Measurements from ENCODE around the gene DISC1.

DISC1 gene

DNA sequence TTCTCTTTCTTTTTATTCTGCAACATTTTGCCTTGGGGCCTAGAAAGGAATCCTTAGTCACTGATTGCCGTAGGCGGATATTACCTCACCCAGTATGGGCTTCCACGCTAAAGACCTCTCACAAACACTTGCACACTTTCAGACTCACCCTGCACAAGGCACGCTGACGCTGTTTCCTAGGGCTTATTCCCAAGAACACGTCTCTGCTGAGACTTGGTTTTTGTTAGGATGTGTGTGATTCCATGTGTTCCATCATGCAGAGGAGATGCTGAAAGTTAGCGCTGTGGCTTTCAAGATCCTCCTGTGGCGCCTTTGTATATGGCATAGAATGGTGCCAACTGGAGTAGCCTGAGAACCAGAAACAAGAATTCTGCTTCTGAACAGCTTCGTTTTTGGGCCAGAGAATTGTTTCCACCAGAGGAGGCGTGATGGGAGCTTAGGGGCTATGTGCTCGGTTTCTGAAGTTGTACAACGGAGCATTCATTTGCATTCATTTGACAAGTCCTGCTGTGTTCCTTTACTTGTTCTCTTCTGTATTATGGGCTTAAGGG is 297.0 kb downstream of the DISC1 start:
- Histone ChIP-seq H3K4me3 (ENCODE audit: low read depth, low read length) (no peak overlapping the region), H3K36me3 (ENCODE audit: control insufficient read depth, insufficient read depth, low read length) (no peaks in the 10 kb centered on the region), H3K4me1 (ENCODE audit: control insufficient read depth, insufficient read depth, low read length) (peaks cover 5% of the 10 kb centered on the region; the same call in 1 of the 2 replicates), H3K27me3 (ENCODE audit: control insufficient read depth, insufficient read depth, low read length) (no peaks in the 10 kb centered on the region), H3K27ac (ENCODE audit: low read depth, low read length) (no peak overlapping the region), H3K9me3 (ENCODE audit: control insufficient read depth, insufficient read depth, low read length) (no peaks in the 10 kb centered on the region), H3K9ac (ENCODE audit: low read depth, low read length) (no peak overlapping the region)

DNA sequence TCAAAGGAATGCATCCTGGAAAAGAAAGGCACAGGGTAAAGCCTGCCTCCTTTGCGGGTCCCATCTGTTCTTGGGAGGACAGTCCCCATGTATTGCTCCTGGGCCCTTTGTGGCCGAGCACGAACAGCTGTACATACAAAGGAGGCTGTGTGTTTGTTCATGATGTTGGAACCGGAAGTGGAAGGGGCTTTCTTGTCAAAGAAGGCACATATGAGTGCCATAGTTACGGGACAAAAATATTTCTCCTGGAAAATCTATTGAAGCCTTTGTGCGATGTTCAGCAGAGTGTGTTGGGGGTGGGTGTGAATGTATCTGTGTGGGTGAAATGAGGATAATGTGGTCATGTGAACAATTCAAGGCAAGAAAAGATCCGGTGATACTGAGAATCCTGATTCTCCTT is 297.6 kb downstream of the DISC1 start:
- Histone ChIP-seq H3K27ac (ENCODE audit: low read depth, low read length) (no peak overlapping the region), H3K9me3 (ENCODE audit: control insufficient read depth, insufficient read depth, low read length) (no peaks in the 10 kb centered on the region), H3K9ac (ENCODE audit: low read depth, low read length) (no peak overlapping the region), H3K4me1 (ENCODE audit: control insufficient read depth, insufficient read depth, low read length) (peaks cover 2% of the 10 kb centered on the region), H3K36me3 (ENCODE audit: control insufficient read depth, insufficient read depth, low read length) (no peaks in the 10 kb centered on the region), H3K27me3 (ENCODE audit: control insufficient read depth, insufficient read depth, low read length) (no peaks in the 10 kb centered on the region), H3K4me3 (ENCODE audit: low read depth, low read length) (no peak overlapping the region)

DNA sequence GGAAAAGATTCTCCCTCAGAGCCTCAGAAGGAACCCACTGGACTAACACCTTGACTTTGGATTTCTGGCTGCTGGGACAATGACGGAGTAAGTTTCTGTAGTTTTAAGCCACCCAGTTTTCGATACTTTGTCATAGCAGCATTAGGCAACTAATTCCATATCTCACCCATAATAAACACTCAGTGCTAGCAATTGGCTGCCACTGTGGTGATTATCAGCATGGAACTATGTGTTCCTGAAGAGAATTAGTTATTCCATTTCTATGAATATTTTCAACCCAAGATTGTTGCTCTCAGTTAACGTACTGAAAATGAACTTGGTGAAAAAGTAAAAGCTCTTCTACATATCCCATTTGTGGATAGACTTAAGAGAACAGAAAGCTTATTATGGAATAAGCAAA is 299.3 kb downstream of the DISC1 start:
- Histone ChIP-seq H3K9me3 (ENCODE audit: control insufficient read depth, insufficient read depth, low read length) (no peaks in the 10 kb centered on the region), H3K36me3 (ENCODE audit: control insufficient read depth, insufficient read depth, low read length) (no peaks in the 10 kb centered on the region), H3K27ac (ENCODE audit: low read depth, low read length) (no peak overlapping the region), H3K4me1 (ENCODE audit: control insufficient read depth, insufficient read depth, low read length) (peaks cover 10% of the 10 kb centered on the region), H3K27me3 (ENCODE audit: control insufficient read depth, insufficient read depth, low read length) (no peaks in the 10 kb centered on the region), H3K9ac (ENCODE audit: low read depth, low read length) (no peak overlapping the region), H3K4me3 (ENCODE audit: low read depth, low read length) (no peak overlapping the region)

DNA sequence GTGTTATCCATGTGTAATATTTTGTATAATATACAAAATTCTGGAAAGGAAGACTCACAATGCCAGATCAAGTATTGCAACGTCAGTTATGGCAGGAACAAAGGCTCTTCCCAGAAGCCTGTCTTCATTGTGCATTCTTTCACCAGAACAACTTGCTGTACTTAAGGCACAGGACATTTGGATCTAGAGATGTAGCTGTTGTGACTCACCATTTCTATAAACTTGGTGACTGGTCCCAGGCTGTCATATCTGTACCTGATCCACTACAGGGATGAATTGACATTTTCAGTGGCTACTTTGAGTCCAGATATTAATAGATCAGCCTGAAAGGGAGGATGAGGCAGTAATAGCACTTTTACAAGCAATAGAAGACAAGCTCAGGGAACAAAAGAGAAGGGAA is 299.8 kb downstream of the DISC1 start:
- no peak overlapping the region for H3K4me3 ChIP-seq (ENCODE audit: low read depth, low read length)
- no peaks in the 10 kb centered on the region for H3K27me3 ChIP-seq (ENCODE audit: control insufficient read depth, insufficient read depth, low read length)
- H3K9me3 ChIP-seq (ENCODE audit: control insufficient read depth, insufficient read depth, low read length), result no peaks in the 10 kb centered on the region
- no peak overlapping the region for H3K27ac ChIP-seq (ENCODE audit: low read depth, low read length)
- no peaks in the 10 kb centered on the region for H3K36me3 ChIP-seq (ENCODE audit: control insufficient read depth, insufficient read depth, low read length)
- no peak overlapping the region for H3K9ac ChIP-seq (ENCODE audit: low read depth, low read length)
- H3K4me1 ChIP-seq (ENCODE audit: control insufficient read depth, insufficient read depth, low read length), result peaks cover 10% of the 10 kb centered on the region

DNA sequence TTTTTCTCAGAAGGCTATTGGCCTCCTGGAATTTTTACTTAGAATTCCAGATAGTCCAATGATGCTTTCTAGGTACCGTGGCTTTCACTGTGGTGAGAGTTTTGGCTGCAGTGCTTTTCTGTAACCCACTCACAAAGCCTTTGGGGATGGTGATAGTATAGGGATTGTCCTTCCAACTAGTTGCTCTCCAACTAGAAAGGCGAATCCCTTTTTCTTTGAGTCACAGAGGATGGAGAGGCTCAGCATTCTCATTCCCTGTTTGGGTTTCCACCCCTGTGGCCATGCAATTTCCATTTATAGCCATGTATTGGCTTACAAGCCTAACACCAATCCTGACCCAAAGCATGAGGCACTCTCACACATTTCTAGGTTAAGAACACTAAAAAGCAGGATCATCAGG is 300.3 kb downstream of the DISC1 start:
- H3K27ac ChIP-seq (ENCODE audit: low read depth, low read length), result no peak overlapping the region
- H3K27me3 ChIP-seq (ENCODE audit: control insufficient read depth, insufficient read depth, low read length), result no peaks in the 10 kb centered on the region
- H3K4me1 ChIP-seq (ENCODE audit: control insufficient read depth, insufficient read depth, low read length), result peaks cover 10% of the 10 kb centered on the region
- no peaks in the 10 kb centered on the region for H3K36me3 ChIP-seq (ENCODE audit: control insufficient read depth, insufficient read depth, low read length)
- no peak overlapping the region for H3K4me3 ChIP-seq (ENCODE audit: low read depth, low read length)
- no peak overlapping the region for H3K9ac ChIP-seq (ENCODE audit: low read depth, low read length)
- peaks cover 3% of the 10 kb centered on the region; the same call in 1 of the 2 replicates for H3K9me3 ChIP-seq (ENCODE audit: control insufficient read depth, insufficient read depth, low read length)

DNA sequence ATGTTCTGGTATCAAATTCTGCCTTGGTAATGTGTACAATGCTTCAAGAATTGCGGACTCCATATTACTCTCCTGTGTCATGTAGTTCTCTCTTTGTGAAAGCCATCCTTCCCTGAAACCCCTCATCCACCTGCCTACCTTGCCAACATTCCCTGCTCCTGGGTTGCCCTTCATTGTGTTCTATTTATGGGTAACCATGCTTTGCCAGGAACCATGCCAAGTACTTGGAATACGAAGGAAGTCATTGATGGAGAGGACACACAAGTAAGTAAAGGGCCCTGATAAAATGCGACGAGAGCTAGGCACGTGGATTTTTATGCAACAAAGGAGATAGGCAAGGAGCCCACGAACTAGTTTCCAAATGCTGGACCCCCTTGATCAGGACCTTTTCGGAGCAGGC is 300.8 kb downstream of the DISC1 start:
- H3K9me3 ChIP-seq (ENCODE audit: control insufficient read depth, insufficient read depth, low read length), result peaks cover 8% of the 10 kb centered on the region
- no peaks in the 10 kb centered on the region for H3K27me3 ChIP-seq (ENCODE audit: control insufficient read depth, insufficient read depth, low read length)
- H3K36me3 ChIP-seq (ENCODE audit: control insufficient read depth, insufficient read depth, low read length), result no peaks in the 10 kb centered on the region
- H3K9ac ChIP-seq (ENCODE audit: low read depth, low read length), result no peak overlapping the region
- H3K4me3 ChIP-seq (ENCODE audit: low read depth, low read length), result no peak overlapping the region
- H3K4me1 ChIP-seq (ENCODE audit: control insufficient read depth, insufficient read depth, low read length), result peaks cover 10% of the 10 kb centered on the region
- no peak overlapping the region for H3K27ac ChIP-seq (ENCODE audit: low read depth, low read length)

DNA sequence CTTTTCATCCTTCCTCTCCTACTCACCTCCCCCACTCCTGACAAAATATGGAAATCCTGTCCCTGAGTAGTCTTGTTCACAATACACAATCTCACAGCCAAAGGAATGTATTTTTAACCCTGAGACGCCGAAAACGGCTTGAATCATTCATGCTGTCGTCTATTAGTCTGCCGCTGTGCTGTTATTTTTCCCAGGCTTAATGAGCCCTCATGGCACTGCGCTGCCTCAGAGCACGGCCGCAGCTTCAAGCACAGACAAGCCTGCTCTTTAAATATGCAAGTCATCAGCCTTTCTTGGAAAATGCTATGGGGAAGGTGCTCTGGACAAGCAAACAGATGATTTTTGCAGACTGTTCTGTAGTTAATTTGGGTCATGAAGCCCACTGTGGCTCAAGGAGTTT is 302.7 kb downstream of the DISC1 start:
- H3K36me3 ChIP-seq (ENCODE audit: control insufficient read depth, insufficient read depth, low read length), result no peaks in the 10 kb centered on the region
- H3K27me3 ChIP-seq (ENCODE audit: control insufficient read depth, insufficient read depth, low read length), result no peaks in the 10 kb centered on the region
- peaks cover 10% of the 10 kb centered on the region for H3K4me1 ChIP-seq (ENCODE audit: control insufficient read depth, insufficient read depth, low read length)
- H3K27ac ChIP-seq (ENCODE audit: low read depth, low read length), result no peak overlapping the region
- no peak overlapping the region for H3K9ac ChIP-seq (ENCODE audit: low read depth, low read length)
- H3K9me3 ChIP-seq (ENCODE audit: control insufficient read depth, insufficient read depth, low read length), result peaks cover 8% of the 10 kb centered on the region
- H3K4me3 ChIP-seq (ENCODE audit: low read depth, low read length), result no peak overlapping the region; the same call in 1 of the 2 replicates

DNA sequence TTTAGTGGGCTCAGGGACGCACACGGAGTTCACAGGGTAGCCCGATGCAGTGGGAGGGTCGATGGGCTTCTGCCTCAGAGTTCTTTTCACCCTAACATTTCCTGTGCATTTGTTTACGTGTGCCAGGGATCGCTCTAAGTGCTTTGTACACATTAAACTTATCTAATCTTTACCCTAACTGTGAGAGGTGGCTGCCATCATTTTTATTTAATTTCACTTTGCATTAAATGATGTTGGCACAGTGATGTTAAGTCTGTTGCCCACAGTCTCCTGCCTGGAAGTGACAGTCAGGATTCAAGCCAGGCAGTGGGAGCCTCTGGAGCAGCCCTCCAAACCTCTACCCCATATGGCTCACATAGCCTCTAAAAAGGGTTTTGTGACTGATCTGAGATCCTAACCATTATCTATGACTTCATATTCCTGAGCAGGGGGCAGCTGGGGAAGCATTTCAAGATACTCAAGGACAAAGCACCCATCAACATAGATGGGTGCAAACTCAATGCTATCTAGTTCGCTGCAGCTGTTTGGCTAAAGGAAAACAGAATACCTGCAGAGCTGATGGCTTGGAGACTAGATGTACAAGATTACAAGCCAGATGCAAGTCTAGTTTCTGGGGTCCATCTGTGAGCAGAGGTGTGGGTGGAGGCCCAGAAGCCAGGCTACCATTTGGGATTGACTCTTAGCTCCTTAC is 303.8 kb downstream of the DISC1 start:
- no peaks in the 10 kb centered on the region for H3K27me3 ChIP-seq (ENCODE audit: control insufficient read depth, insufficient read depth, low read length)
- H3K9ac ChIP-seq (ENCODE audit: low read depth, low read length), result no peak overlapping the region
- H3K4me3 ChIP-seq (ENCODE audit: low read depth, low read length), result no peak overlapping the region
- H3K36me3 ChIP-seq (ENCODE audit: control insufficient read depth, insufficient read depth, low read length), result no peaks in the 10 kb centered on the region
- no peak overlapping the region for H3K27ac ChIP-seq (ENCODE audit: low read depth, low read length)
- peaks cover 8% of the 10 kb centered on the region for H3K9me3 ChIP-seq (ENCODE audit: control insufficient read depth, insufficient read depth, low read length)
- peaks cover 10% of the 10 kb centered on the region for H3K4me1 ChIP-seq (ENCODE audit: control insufficient read depth, insufficient read depth, low read length)

DNA sequence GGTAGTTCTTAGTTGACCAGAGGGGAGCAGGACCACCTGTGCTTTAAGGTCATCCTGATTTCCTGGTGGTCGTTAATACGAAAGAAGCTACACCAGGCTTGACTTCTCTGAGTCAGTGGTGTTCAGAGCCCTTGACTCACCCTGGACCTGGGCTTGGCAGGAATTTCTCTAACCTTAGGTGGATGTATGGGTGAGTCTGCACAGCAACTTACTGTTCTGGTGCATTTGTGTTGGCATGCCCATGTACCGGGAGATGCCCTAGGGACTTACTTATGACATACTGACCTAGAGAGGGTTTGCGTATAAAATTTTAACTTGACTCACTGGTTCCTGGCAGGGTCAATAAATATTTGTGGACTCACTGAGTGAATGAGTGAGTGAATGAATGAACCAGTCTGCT is 304.6 kb downstream of the DISC1 start:
- Histone ChIP-seq H3K4me3 (ENCODE audit: low read depth, low read length) (no peak overlapping the region), H3K4me1 (ENCODE audit: control insufficient read depth, insufficient read depth, low read length) (peaks cover 10% of the 10 kb centered on the region), H3K36me3 (ENCODE audit: control insufficient read depth, insufficient read depth, low read length) (no peaks in the 10 kb centered on the region), H3K27me3 (ENCODE audit: control insufficient read depth, insufficient read depth, low read length) (no peaks in the 10 kb centered on the region), H3K27ac (ENCODE audit: low read depth, low read length) (no peak overlapping the region), H3K9ac (ENCODE audit: low read depth, low read length) (no peak overlapping the region), H3K9me3 (ENCODE audit: control insufficient read depth, insufficient read depth, low read length) (peaks cover 8% of the 10 kb centered on the region)

DNA sequence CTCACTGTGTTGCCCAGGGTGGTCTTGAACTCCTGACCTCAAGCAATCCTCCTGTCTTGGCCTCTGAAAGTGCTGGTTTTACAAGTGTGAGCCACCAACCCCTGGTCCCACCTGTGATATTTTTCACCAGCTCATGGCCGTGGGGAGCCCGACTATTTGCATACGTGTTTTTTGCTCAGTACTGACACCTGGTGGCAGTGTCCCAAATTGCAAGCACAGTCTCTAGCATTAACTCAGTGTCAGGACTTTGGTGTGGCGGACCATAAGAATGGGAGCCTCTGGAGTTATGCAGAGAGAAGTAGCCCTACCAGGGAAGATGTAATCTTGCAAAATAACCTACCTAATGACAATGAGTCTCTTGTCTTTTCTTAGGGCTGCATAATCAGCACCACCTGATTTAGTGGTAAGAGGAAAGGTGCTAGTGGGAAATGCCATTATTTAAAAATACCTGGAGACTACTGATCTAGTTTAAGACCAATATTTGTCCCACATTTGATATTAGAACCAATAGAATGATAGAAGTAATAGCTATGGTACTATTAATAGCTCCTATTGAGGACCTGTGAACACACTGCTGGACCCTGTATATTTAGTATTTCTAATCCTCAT is 305.4 kb downstream of the DISC1 start:
- Histone ChIP-seq H3K9me3 (ENCODE audit: control insufficient read depth, insufficient read depth, low read length) (peaks cover 8% of the 10 kb centered on the region), H3K27me3 (ENCODE audit: control insufficient read depth, insufficient read depth, low read length) (no peaks in the 10 kb centered on the region), H3K4me1 (ENCODE audit: control insufficient read depth, insufficient read depth, low read length) (peaks cover 10% of the 10 kb centered on the region), H3K9ac (ENCODE audit: low read depth, low read length) (no peak overlapping the region), H3K4me3 (ENCODE audit: low read depth, low read length) (no peak overlapping the region), H3K36me3 (ENCODE audit: control insufficient read depth, insufficient read depth, low read length) (no peaks in the 10 kb centered on the region), H3K27ac (ENCODE audit: low read depth, low read length) (no peak overlapping the region)
